Activated T-helper 1 cell treated with Interleukin-2 at 50 U/mL for 16 hours (primary cell): ENCODE results near the gene SH3PXD2A.

Experiments
- DNase-seq: peaks from one replicate; pipeline ENCODE4 v3.0.0-alpha.2; 2020; ENCODE audit warnings: low read depth

Gene SH3PXD2A

DNA sequence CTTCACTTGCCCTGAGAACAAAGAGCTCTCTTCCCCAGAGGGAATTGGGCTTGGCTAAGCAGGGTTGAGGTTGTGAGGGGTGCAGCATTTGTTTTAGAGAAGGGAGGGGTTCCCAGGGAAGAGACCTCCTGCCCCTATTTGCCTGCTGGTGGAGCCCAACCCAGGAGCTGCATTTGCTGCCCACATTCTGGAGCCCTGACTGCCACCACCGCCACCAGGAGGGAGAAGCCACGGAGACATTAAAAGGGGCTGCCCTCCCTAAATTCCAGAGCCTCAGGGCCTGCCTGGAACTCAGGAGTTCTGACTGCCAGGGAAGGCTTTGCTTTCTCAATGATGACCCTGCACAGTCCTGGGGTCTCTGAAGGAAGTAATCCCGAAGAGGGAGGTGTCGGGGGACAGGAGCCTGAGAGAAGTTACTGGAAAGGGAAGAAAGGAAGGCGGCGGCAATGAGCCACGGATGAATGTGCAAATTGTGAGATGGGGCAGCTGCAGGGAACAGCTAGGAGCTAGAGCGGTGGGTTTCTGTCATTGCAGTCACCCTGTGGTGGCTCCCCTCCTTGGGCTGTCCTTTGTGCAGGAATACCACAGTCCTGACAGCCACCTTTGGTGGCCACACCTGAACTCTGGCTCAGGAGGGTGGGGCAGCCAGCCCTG is 310.6 kb downstream of the SH3PXD2A start:
- no peak for DNase-seq
